CD4-positive, alpha-beta T cell treated with Interleukin-2 at 100 ng/mL for 4 hours (primary cell): ENCODE results near the gene SMIM7.
A peak's percentile ranks its signal among the peaks of the same experiment; 100 is the strongest.
"Not testable (repeated sequence)": the region's sequence is repeated elsewhere in the genome, so short reads cannot be mapped to it uniquely, and the experiment has no call there.

ENCODE experiments used
- DNase-seq: peaks from one replicate; pipeline ENCODE4 v3.0.0-alpha.2; 2020; ENCODE audit warnings: low spot score

SMIM7 gene

DNA sequence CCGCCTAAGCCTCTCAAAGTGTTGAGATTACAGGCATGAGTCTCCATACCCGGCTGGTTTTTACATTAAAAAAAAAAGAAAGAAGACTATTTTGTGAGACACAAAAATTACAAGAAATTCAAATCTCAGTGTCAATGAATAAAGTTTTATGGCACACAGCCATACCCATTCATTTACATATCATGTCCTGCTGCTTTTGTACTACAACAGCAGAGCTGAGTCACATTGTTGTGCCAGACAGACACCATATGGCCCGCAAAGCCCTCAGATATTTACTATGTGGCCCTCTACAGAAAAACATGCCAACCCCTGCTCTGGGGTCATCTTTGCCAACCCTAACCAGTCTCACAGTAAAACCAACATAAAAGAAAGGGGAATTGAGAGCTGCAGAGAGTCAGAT is 5.3 kb downstream of the SMIM7 start:
- DNase-seq: peak; percentile 4

GRCh38 chr19:16654140-16654539 is 5.8 kb downstream of the SMIM7 start:
- no peak for DNase-seq

GRCh38 chr19:16652854-16653253 is 7.1 kb downstream of the SMIM7 start:
- DNase-seq: no peak

- DNase-seq: not testable (repeated sequence)
Observed at GRCh38 chr19:16651421-16652188, 8.3 kb downstream of the SMIM7 start.

DNA sequence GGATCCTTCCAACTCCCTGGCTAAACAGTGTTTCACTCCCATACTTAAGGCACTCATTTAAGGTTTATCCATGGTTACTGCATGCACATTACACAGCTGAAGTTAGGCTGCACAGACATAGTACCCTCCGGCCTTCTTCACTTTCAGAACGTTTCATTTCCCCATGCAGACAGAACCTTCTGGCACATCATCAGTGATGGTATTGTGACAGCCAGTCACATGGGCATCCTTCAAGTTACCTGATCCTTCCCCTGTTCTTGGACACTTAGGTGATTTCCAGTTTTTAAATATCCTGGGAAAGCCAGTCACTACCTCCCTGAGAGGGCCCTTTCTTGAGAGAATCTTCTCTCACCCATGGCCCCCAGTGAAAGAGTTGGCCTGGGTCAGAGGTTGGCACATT is 9.1 kb downstream of the SMIM7 start:
- DNase-seq: no peak

DNA sequence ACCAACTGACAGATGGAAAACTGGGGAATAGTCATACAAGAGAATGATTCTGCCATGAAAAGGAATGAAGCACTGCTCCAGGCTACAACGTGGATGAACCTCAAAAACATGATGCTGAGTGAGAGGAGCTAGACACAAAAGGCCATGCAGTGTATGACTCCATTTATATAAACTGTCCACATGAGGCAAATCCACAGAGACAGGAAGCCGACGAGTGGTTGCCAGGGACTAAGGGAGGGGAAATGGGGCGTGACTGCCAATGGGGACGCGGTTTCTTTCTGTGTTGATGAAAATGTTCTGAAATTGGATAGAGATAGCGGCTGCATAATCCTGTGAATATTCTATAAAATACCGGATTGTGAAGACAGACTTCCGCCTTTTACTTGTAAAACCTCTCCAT is 10.2 kb downstream of the SMIM7 start:
- DNase-seq: no peak

- DNase-seq: no peak
Observed at GRCh38 chr19:16645140-16645539, 14.8 kb downstream of the SMIM7 start.

GRCh38 chr19:16641695-16642094 is 18.2 kb downstream of the SMIM7 start:
- DNase-seq: no peak

DNA sequence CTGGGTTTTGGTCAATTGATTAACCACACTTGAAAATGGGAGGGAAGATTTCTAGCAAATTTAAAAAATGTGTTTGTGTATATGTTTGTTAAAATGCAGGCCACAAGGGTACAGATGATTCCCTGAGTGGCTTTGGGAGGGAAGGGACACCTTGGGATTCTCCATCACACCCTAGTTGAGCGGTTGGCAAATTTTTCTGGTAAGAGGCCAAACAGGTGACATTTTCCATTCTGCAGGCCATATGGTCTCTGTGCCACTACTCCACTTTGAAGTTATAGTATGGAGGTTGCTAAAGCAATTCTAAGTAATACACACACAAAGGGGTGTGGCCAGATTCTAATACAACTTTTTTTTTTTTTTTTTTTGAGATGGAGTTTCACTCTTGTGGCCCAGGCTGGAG is 19.0 kb downstream of the SMIM7 start:
- DNase-seq: no peak

DNA sequence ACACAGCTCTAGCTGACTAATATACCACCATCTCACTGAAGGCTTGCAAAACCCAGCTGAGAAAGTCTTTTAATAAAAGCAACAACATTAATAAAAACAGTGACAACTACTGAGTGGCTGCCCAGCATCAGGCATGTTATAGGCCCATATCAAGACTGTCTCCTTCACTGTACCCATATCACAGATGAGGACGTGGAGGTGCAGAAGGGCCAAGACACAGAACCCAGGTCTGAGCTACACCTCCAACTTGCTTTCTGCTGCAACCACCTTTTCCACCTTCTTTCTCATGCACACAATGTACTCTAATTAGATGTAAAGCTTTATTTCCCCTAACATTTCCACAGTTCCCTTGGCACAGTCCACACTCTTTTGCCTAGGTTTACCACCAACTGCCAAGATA is 21.3 kb downstream of the SMIM7 start:
- no peak for DNase-seq

GRCh38 chr19:16637535-16637934 is 22.4 kb downstream of the SMIM7 start:
- DNase-seq: no peak

DNA sequence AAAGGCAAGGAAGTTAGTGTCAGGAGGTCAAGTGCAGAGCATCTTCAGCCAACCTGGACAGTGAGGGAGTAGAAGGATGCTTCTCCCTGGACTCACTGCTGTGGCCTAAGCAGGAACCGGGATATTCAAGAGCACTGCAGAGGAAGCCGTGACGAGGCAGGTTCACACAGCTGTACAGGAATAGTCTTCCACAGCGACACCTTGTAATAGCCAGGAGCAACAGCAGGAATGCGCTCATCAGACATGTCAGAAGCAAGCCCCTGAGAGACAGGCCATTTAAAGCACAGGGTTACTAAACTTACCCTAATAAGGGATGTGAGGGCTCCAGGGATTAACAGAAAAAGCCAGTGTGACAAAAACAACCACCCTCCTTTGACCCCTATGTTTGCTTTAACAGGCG is 28.5 kb downstream of the SMIM7 start:
- no peak for DNase-seq

DNA sequence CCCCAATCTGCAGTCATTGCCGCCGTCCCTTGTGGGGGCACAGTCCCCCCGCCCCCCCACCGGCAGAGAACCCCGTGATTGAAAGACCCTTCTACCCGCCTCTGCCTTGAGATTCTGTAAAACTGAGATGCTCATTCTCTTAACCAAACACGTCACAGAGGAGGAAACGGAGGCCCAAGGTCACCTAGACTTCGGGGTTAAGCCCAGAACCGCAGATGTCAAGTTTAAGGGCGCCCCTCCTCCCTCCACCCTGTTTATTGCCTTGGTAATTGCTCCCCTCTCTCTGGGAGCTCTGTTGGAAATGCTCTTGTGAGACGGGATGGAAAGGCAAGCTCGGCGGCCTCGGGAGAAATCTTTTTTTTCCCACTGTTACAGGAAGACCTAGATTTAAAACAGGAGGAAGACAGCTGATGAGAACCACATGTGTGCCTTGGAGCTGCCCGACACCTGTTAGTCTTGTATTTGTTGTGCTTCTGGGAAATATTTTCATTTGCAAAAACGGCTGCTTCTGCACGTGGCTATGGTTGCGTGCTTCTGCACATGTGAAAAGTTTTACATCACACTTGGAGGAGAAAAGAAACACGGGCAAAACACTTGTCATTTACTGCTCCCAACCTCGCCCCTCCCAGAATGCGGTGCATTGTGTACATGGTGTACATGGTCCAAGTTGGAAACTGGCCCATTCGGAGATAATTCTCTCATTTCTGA is 30.8 kb downstream of the SMIM7 start:
- DNase-seq: no peak

DNA sequence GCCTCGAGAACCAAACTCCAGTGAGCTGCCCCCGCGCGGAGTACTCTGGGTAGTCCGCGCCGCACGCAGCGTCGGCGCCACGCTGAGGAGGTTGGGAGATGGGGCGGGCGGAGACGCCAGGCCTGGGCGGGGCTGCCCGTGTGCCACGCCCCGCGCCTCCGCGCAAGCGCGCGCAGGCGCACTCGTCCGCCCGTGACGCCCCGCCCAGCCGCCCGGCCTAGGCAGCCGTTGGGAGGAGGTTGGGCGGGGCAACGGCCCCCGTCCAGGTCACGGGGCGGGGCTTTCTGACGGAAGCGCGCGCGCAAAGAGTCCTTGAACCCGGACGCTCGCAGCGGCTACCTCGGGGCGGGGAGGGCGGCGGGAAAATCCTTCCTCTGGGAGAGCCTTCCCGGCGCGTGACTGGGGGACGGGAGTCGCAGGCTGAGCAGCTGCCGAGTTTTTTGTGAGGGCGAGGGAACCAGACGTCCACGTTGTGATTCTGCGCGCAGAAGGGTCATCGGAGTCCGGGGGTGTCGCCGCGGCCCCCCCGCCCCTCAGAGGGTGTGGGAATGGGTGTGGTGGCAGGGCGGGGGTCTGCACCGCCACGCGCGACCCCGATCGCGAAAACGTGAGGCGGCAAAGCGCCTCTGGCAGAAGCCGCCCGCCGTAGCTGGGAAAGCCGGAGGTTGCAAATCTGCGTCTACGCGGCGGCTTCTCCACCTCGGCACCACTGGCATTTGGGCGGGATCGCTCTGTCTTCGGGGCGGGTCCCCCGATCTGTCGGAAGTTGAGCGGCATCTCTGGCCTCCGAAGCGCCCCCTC is 31.6 kb downstream of the SMIM7 start, which contains the start of gene MED26:
TSS of gene MED26 (minus strand) at position 22 of the 801 bp plus-strand sequence. CDS start 261 bp downstream, outside the sequence.
- DNase-seq: peak; percentile 94

GRCh38 chr19:16627928-16628182 is 32.1 kb downstream of the SMIM7 start:
- no peak for DNase-seq

DNA sequence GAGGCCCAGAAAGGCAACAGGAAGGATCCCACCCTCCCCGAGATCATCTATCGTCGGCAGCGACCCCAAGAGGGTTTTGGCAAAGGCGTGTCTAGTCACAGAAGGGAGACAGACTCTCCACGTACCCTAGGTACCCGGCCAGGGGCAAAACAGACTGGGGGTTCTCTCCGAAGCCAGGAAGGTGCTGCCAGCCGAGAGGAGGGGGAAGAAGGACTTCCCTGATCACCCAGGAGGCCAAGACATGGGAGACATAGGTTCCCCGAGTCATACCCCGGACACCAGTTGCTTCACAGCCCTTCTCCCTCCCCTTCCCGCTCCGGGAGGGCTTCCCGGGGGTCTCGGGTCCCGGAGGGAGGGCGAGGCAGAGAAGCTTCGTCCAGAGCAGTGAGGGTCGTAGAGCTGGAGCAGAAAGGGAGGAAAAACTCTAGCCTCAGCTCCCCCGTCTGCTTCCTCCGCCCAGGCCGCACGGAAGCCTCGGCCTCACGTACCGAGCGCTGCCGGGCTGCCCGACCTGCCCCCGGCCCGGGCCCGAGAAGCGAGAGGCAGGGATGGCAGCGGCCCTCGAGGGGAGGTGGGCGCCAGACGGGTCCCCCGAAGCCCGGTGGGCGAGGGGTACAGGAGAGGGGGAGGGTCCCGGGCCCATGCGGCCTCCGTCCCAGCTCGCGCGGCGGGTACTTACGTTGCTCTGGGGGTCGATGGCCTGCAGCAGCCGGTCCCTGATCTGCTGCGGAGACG is 32.6 kb downstream of the SMIM7 start:
- DNase-seq: no peak

- no peak for DNase-seq
Observed at GRCh38 chr19:16626796-16627192, 33.1 kb downstream of the SMIM7 start.

GRCh38 chr19:16625163-16625958 is 34.6 kb downstream of the SMIM7 start:
- no peak for DNase-seq

DNA sequence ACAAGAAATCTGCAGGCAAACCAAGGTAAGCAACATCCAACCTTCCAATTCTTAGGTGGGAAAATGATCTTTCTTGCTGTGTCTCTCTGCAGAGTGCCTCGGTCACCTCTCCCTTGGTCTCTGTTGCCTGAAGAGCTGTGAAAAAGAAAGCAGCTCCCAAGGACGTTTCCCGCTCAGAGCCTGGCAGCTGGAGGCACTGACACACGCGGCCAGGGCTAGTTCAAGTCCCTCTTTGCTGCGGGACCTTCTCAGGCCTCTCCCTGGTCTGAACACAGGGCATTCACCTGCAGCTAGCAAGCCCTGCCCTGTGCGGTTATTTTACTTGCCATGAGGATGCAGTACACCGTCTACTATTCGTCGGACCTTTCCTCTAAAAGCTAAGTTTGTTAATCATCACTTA is 35.7 kb downstream of the SMIM7 start:
- DNase-seq: no peak

DNA sequence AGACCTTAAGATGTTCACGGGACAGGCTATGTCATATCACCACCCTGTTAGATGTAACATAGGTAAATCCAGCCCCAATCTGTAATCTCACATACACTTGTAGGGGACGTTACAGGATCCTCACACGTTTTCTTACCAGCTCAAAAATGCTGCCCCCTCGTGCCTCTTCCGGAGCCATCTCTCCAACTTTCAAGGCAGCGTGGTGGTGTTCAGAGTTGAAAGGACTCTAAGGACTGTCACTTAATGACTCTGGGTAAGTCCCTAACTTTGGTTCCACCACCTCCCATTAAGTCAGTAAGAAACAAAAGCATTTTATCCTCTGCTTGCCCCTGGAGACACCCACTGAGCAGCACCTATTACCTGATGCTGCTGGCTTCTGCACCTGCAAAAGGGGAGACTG is 36.4 kb downstream of the SMIM7 start:
- DNase-seq: no peak

GRCh38 chr19:16623066-16623465 is 36.9 kb downstream of the SMIM7 start:
- no peak for DNase-seq
